Psoas muscle (tissue), 8 donors: Measurements from ENCODE around the gene RPL41. TPM values are rescaled to one million over a fixed set of nuclear protein-coding genes. Genes with fewer than 3 reads are reported as not detected.

Experiments
- ATAC-seq, 4 donors: fragments of 200-7000 bp; cut with Tn5 transposase; one replicate each; pipeline ENCODE4 v1.9.1; 2020; ENCODE audit warnings: moderate library complexity in 3 of 4, mild to moderate bottlenecking in 2 of 4
- DNase-seq, 2 donors: peaks; one replicate each; pipeline ENCODE4 v3.0.0-alpha.2; 2020
- H3K27ac ChIP-seq: fragments of 200-600 bp; one replicate; pipeline ENCODE4 v1.8.0; 2022
- H3K27me3 ChIP-seq, 3 donors: fragments of 200-600 bp in 1 of 3; one replicate each; pipeline versions ENCODE4 v1.6.1 to v1.8.0; 2013 to 2022; ENCODE audit warnings: low read length in 2 of 3, mild to moderate bottlenecking in 2 of 3, moderate library complexity in 1 of 3; ENCODE audit not compliant: insufficient read depth in 3 of 3
- H3K36me3 ChIP-seq, 2 donors: fragments of 200-600 bp in 1 of 2; one replicate each; pipeline versions ENCODE4 v1.6.1 to v1.8.0; 2013 to 2022; ENCODE audit warnings: low read depth in 1 of 2, mild to moderate bottlenecking in 1 of 2, moderate library complexity in 1 of 2; ENCODE audit not compliant: insufficient read depth in 1 of 2
- H3K4me1 ChIP-seq: fragments of 200-600 bp; one replicate; pipeline ENCODE4 v1.8.0; 2022
- H3K4me3 ChIP-seq: fragments of 200-600 bp; one replicate; pipeline ENCODE4 v1.8.0; 2022; ENCODE audit warnings: mild to moderate bottlenecking
- H3K9me3 ChIP-seq: fragments of 200-600 bp; one replicate; pipeline ENCODE4 v1.8.0; 2022
- WGBS, 3 donors: extraction: QIAGEN DNeasy Blood & Tissue Kit; methylation state at CpG; one replicate each; pipeline versions ENCODE4 v1.1.6 to v1.1.7; 2013; 5-methylcytosine and 5-hydroxymethylcytosine counted together
- intact Hi-C, 2 donors: fragments of 100-400 bp; cut with DNase I; formaldehyde crosslinking; loops; one replicate each; pipeline versions ENCODE4 v1.11.0 to v1.14.2; 2022
- polyA plus RNA-seq, 3 donors: library from polyadenylated mRNA; stranded (reverse); fragments of 200-250 nt; gene quantifications; one replicate each; pipeline ENCODE4 v1.2.3, GENCODE V29; 2013
- total RNA-seq, 4 donors: library from RNA; stranded (reverse); fragmentation: NEBNext Ultra II Directional in 2 of 4; extraction: Animal tissue kit (Norgen Biotek cat#: 25700) in 2 of 4; gene quantifications; one replicate each; pipeline versions ENCODE4 v1.2.1 to v1.2.4, GENCODE V29; 2021 to 2023
- TF ChIP-seq, protein P1 (sequence below): fragments of 200-600 bp; IDR thresholded peaks from one replicate; pipeline ENCODE4 v1.8.0; 2022; ENCODE audit warnings: antibody characterized with exemption
- donor health status: healthy with polysubstance abuse.
- donor health status: DM: no; HTN: no; CAD: no; lungs with moderate emphysema.
- donor health status: Bipolar disorder and iron deficiency.
- donor health status: healthy.
- donor health status: DM: yes; HTN: yes; CAD: no.
- donor health status: DM: no; HTN: no; CAD: no.
- donor health status: DM: no; HTN: no; CAD: no.
- donor health status: DM: yes; HTN: yes; CAD: no.

RPL41 gene
- total and polyA plus RNA-seq, 7 donors: 2,052 to 4,096 (median 2,475) TPM

DNA sequence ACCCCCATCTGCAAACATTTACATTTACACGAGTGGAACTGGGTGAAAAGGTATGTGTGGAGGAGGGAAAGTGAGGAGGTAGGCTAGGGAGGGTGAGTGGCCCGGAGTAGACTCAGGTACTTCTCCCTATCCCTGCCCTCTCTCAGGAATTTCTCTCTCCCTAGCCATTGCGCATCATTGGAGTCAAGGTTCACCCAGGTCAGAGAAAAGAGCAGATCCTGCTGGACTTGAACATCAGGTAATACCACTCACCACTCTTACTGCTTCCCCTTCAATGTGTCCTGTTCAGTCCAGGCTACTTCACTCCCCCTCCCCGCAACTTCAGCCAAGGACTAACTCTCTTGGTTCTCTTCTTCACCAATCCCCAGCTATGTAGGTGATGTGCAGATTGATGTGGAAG, 14.4 kb downstream of the RPL41 start:
- no peak for ATAC-seq
- H3K4me3 ChIP-seq: no peak overlapping the region

DNA sequence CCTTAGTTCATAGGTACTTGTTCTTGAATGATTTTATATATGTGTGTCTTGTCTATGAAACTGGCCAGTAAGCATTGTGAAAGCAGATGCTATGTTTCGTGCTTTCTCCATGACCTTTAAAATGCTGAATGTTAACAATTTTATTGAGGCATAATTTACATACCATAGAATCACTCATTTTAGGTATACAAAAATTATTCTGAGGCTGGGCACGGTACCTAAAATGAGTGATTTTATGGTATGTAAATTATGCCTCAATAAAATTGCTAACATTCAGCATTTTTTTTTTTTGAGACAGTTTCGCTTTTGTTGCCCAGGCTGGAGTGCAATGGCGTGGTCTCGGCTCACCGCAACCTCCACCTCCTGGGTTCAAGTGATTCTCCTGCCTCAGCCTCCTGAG, 18.5 kb downstream of the RPL41 start:
- Histone ChIP-seq H3K36me3 (peaks cover 15 to 96% of the 10 kb centered on the region in 2 donors), H3K4me1 (peaks cover 5% of the 10 kb centered on the region), H3K9me3 (no peaks in the 10 kb centered on the region), H3K27me3 (no peaks in the 10 kb centered on the region), H3K27ac (no peak overlapping the region), H3K4me3 (no peak overlapping the region)
- intact Hi-C loops: no loop called here
- DNase-seq (no peak), ATAC-seq (no peak)
- TF ChIP-seq, protein P1, sequence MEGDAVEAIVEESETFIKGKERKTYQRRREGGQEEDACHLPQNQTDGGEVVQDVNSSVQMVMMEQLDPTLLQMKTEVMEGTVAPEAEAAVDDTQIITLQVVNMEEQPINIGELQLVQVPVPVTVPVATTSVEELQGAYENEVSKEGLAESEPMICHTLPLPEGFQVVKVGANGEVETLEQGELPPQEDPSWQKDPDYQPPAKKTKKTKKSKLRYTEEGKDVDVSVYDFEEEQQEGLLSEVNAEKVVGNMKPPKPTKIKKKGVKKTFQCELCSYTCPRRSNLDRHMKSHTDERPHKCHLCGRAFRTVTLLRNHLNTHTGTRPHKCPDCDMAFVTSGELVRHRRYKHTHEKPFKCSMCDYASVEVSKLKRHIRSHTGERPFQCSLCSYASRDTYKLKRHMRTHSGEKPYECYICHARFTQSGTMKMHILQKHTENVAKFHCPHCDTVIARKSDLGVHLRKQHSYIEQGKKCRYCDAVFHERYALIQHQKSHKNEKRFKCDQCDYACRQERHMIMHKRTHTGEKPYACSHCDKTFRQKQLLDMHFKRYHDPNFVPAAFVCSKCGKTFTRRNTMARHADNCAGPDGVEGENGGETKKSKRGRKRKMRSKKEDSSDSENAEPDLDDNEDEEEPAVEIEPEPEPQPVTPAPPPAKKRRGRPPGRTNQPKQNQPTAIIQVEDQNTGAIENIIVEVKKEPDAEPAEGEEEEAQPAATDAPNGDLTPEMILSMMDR: no peak
- WGBS, 3 donors: 97 to 98% (median 97%) methylated on average over 6 of the region's 6 CpGs

More for the DNA sequence above, 14.4 kb downstream of the RPL41 start:
- intact Hi-C loops: no loop called here
- H3K27me3 ChIP-seq: no peaks in the 10 kb centered on the region
- WGBS, 3 donors: 87 to 89% (median 88%) methylated on average over 4 of the region's 4 CpGs
- TF ChIP-seq, protein P1: no peak
- DNase-seq: no peak
- peaks cover 23% of the 10 kb centered on the region for H3K4me1 ChIP-seq
- no peaks in the 10 kb centered on the region for H3K9me3 ChIP-seq
- H3K36me3 ChIP-seq: peaks cover 0 to 56% of the 10 kb centered on the region in 2 donors
- H3K27ac ChIP-seq: no peak overlapping the region

DNA sequence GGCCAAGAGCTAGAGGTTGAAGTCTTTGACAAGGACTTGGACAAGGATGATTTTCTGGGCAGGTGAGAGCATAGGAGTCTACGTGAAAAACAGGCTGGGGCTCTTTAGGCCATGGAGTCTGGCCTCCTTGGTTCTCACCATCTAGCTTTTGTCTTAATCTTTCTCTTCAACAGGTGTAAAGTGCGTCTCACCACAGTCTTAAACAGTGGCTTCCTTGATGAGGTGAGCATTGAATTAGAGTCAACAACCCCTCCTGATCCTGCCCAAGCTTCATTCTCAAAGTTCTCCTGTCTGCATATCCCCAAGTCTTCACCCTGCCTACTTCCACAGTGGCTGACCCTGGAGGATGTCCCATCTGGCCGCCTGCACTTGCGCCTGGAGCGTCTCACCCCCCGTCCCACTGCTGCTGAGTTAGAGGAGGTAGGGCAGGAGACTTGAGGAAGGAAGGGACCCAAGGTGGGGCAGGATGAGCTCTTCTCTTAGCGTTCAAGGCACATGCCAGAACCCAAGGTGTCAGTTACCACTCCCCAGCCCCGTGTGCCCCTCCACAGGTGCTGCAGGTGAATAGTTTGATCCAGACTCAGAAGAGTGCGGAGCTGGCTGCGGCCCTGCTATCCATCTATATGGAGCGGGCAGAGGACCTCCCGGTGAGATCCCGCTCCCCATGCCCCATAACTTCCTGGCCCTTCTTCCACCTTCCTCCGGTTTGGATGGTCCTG, 21.6 kb downstream of the RPL41 start:
- intact Hi-C loops: no loop called here
- H3K36me3 ChIP-seq: peaks cover 15 to 100% of the 10 kb centered on the region in 2 donors
- 93 to 95% (median 94%) methylated on average over 14 of the region's 14 CpGs for WGBS, 3 donors
- ATAC-seq (no peak), DNase-seq (no peak)
- no peaks in the 10 kb centered on the region for H3K27me3 ChIP-seq
- TF ChIP-seq, protein P1: no peak
- no peaks in the 10 kb centered on the region for H3K9me3 ChIP-seq
- H3K4me1 ChIP-seq: no peaks in the 10 kb centered on the region
- no peak overlapping the region for H3K4me3 ChIP-seq
- no peak overlapping the region for H3K27ac ChIP-seq

DNA sequence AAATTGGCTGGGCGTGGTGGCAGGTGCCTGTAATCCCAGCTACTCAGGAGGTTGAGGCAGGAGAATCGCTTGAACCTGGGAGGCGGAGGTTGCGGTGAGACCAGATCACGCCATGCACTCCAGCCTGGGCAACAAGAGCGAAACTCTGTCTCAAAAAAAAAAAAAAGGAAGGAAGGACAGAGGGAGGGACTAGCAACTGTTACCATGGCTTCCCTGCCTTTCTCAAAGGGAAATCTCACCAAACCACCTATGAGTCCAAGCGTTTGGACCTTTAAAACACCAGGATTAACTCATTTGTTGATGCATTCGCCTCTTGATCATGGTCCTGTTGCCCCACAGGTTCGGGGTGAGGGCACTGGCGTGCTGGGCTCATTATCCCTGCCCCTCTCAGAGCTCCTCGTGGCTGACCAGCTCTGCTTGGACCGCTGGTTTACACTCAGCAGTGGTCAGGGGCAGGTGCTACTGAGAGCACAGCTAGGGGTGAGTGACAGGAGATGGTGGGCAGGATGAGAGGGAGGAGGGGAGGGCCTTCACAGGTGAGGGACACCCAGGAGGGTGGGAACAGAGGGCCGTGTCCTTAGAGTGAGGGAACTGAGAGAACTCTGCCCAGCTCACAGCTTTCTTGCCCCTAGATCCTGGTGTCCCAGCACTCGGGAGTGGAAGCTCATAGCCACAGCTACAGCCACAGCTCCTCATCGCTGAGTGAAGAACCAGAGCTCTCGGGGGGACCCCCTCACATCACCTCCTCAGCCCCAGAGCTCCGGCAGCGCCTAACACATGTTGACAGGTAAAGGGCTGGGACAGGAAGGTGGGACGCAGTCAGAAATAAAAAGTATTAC, 25.7 kb downstream of the RPL41 start:
- H3K4me1 ChIP-seq: peaks cover 3% of the 10 kb centered on the region
- TF ChIP-seq, protein P1: no peak
- H3K27me3 ChIP-seq: no peaks in the 10 kb centered on the region
- H3K36me3 ChIP-seq: peaks cover 9 to 84% of the 10 kb centered on the region in 2 donors
- H3K27ac ChIP-seq: peak overlapping the region; percentile 16
- intact Hi-C loops: no loop called here
- WGBS, 3 donors: 86 to 91% (median 88%) methylated on average over 19 of the region's 19 CpGs
- DNase-seq: no peak
- peak in 1 of 4 donors; percentile 30 for ATAC-seq
- no peaks in the 10 kb centered on the region for H3K9me3 ChIP-seq
- no peak overlapping the region for H3K4me3 ChIP-seq
